Hypothalamus (tissue), 51 donors: ENCODE results near the gene DIRAS1.

ENCODE experiments used
- DNase-seq, 51 donors: peaks; one replicate each; lab custom pipeline; 2025; lab: John Stamatoyannopoulos, UW

The DIRAS1 gene

DNA sequence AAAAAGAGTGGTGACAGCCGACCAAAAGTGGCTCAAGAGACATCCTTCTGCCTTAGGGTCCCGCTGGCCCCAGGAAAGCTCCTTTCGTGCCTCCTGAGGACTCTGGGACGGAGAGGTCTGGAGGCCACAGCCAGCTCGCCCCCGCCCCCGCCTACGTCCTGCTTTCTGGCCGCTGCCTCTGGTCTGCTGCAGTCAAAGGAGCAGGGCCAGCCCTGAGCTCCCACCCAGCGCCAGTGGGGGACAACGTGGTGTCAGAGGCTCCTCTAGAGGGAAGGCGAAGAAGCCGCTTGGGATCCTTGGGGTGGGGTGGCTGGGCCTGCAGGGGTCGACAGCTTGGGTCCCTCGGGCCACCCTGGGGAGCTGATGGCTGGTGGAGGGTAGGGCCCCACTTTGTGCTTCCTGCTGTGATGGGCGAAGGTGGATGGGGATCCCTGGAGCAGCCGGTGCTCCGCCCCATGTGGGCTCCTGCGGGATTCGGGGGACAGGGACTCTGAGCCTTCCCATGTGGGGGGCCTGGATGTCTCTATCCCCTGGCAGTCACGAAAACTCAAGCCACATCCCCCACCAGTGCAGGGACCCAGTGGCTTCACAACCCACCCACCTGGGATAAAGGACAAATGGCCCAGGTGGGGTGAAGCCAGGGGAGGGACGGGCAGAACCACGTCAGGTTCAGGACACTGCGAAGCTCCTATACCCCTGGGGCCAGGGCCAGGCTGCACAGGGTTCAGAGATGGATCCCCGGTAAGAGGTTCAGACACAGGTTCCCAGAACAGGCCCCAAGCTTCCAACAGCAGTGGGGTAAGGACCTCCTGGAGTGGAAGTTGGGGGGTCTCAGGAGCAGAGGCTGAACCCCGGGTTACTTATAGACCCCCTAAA, 9.0 kb upstream of the DIRAS1 start:
- no peak for DNase-seq

DNA sequence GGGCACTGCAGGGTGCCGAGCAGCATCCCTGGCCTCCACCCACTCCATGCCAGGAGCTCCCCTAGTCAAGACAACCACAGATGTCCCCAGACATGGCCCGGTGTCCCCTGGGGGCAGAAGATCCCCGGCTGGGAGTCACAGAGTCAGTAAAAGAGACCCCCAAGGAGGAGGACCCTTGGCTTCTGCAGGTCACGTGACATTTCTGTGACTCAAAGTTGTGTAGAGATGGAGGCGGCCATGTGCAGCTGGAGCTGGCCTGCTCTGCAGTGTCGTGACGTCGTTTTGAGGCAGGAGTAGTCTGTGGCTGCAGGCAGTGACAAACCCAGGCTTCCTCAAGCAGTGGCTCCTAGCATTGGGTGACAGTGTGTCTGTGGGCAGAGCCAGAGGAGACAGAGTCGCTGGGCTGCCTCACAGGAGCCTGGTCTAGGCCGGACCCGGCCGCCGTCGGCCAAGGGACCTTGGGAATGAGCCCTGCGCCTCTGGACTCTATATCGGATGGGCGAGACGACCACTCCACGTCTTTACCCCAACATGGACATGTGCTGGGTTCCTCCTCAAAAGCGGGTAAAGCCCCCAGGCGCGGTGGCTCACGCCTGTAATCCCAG, 7.7 kb upstream of the DIRAS1 start:
- no peak for DNase-seq

DNA sequence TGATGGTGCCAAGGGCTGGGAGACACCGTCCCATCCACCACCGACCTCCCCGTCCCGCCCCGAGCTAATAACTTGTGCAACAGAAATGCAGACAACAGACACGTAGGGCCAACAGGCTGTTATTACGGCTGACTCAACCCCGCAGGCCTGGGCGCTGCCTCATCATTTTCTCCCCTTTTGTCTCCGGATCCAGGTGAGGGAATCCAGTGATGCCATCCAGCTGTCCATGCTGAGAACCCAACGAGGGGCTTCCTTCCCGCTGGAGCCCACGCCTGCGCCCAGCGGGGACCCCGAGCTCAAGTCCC, 6.4 kb upstream of the DIRAS1 start:
- DNase-seq = no peak

DNA sequence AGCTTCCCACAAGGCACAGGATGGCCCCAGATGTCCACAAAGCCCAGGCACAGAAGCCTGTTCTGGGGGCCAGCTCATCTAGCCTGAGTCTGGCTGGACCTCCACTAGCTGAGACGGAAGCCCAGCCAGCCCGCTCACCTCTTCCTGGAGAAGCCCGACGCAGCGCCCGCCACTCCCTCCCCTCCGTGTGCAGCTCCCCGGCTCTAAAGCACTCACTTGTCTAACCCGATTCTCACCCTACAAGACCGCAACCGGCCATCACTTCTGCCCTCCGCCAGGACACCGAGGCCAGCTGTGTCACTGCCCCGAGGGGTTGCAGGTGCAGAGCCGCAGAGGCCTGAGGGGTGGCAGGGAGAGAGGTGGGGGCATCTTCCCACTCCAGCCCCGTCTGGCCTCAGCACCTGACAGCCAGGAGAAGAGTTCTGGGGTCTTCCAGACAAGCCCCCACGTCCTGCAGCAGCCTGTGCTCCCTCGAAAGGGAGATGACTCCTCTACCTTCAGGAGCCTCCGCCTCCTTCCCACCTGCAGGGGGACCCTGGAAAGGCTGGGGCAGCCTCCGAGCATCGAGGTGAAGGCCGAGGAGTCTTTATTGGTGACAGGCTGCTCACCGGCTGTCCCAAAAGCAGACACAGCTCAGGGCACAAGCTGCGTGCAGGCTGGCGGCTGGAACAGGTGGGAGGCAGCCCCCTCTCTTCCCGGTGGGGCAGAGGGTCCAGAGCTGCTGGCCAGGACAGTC, 5.9 kb upstream of the DIRAS1 start:
- no peak for DNase-seq

DNA sequence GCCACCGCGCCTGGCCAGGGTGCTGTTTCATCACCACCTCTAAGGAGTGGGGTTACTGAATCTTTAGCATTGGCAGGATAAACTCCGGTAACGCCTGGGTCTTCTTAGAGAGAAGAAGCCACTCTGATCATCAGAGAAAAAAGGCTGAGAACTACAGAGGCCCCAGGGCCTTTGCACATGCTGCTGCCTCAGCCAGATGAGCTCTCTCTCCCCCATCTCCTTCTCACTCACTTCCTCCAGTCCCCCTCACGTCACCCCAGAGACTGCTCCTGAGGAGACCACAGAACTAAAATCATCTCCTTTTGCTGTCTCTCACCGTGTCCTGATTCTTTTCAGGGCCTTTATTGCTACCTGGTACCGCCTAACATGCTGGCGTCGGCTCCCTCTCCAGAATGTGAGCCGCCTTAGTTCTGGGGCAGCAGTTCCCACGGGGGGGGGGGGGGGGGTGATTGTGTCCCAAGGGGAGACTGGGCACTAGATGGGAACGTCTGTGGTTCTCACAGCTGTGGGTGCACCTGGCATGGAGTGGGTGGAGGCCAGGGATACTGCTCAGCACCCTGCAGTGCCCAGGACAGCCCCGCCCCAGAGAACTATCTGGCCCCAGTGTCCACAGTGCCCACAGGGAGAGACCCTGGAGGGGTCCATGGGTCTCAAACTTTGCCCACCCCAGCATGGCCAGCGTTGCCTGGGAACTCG, 5.1 kb upstream of the DIRAS1 start:
- no peak for DNase-seq

DNA sequence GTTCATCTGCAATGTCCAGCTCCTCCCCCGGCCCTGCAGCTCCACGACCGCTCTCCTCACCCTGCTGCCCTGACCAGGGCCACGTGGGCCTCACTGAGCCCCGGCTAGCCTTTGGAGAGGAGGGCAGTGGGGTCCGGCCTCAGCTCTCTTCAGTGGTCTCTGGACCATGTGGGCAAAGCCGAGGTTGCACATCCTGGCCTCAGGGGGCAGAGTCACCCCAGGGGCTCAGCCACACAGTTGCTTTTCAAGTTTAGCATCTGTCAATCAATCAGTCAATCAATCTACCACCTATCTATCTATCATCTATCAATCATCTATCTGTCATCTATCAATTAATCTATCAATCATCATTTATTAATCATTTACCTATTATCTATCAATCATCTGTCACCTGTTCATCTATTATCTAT, 3.0 kb upstream of the DIRAS1 start:
- no peak for DNase-seq

DNA sequence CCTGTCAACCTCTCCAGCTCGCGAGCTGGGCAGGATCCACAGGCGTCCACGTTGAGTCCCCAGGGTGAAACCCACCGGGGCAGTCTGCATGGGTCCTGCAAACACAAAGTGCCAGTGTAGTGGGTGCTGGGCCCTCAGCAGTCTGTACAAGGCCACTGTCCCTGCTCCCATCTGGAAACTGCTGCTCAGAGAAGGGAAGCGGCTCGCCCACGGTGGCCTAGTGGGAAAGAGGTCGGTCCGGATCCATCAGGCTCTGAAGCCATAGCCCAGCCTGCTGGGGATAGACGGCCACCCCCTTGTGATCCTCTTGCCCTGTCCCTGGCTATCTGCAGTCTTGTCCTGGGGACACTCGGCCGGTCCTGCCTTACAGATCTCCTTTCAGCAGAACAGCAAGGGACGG, 2.6 kb upstream of the DIRAS1 start:
- DNase-seq = no peak

DNA sequence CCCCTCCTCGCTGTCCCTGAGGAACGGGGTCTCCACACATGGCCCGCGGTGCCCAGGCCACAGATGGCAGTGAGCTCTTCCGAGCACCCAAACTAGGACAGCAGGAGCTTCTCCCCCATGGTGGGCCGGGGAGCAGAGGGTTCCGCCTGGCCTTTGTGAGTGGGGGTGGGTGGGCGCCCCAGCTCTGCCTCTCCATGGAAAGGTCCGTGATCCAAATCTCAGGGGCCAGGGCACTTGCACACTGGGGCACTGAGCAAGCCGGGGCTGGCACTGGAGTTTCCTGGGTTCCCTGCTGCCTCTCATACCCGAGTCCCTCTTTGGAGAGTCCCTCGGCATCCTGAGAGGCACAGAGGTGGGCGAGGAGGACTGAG, 2.2 kb upstream of the DIRAS1 start:
- DNase-seq = no peak

DNA sequence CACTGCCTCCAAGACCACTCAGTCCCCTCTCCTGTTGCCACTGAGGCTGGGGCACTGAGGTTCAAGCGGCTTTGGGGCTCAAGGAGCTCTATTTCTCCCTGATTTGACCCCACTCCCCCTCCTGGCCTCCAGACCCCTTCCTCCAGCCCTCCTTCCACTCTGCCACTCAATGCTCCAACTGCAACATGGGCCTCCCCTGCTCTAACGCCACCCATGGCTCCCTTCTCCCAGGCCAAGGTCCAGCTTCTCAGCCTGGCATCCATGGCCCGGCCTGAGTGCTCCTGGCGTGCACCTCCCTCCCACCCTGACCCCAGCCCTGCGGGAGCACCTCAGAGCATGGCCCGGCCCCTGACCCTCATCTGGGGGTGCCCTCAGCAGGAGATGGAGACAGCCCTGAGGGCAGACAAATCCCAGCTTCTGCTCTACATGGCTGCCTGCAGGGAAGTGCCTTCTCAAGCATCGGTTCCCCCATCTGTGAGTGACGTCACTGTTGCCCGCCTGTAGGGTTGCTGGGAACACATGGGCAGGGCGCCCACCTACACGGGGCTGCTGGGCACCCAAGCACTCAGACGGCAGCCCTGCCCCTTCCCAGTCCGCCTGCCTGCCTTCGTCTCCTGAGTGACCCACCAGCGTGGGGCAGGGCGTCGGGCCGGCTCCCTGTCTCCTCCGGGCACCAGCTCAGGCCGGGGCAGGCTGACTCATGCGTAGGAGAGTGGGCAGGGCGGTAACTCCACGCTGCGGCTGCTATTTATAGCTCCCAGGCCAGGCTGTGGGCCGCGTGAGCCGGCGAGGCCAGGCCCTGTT, 1.6 kb upstream of the DIRAS1 start:
- DNase-seq = peak in 22 of 51 donors; percentile 11 to 78 (median 42)

DNA sequence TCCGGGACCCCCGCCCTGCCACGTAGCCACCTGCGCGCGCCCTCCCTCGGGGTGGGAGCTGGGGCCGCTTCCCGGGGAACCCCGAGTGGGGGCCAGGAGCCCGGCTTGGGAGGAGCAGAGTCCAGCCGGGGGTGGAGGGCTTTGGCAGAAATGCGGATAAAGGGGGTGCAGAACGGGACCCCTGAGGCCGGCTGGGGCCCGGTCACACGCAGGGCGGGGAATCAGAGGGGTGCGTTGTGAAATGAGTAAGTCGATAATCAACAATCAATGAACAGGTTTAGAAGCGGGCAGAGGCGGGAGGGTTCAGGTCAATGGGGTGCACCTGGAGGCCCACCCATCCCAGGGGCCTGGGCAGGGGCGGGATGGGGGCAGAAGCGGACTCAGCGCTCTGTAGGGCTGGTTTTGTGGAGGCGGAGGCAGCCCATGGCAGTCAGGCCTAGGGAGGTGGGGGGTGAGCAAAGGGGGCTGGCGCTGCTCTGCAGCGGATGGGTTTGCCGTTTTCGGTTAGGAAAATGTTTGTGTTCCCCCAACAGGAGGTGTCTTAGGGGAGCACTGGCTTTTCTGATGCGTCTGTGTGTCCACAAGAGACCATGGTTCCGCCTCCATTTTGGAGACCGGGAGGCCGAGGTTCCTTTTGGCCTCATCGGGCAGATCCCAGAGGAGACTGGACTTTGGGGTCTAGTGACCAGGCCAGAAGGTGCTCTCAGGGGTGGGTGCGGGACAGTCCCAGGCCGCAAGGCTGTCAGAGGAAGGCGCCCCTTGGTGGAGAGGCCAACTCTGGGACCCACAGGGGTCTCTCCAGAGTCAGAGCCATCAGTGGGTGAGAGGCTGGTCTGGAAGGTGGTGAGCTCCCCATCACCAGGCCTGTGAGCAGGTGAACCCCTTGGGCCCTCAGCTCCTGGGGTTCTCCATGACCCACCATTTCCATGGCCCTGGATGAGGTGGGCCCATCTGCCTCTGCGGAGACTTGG, 683 bp upstream of the DIRAS1 start:
- DNase-seq = peak in 1 of 51 donors; percentile 9

DNA sequence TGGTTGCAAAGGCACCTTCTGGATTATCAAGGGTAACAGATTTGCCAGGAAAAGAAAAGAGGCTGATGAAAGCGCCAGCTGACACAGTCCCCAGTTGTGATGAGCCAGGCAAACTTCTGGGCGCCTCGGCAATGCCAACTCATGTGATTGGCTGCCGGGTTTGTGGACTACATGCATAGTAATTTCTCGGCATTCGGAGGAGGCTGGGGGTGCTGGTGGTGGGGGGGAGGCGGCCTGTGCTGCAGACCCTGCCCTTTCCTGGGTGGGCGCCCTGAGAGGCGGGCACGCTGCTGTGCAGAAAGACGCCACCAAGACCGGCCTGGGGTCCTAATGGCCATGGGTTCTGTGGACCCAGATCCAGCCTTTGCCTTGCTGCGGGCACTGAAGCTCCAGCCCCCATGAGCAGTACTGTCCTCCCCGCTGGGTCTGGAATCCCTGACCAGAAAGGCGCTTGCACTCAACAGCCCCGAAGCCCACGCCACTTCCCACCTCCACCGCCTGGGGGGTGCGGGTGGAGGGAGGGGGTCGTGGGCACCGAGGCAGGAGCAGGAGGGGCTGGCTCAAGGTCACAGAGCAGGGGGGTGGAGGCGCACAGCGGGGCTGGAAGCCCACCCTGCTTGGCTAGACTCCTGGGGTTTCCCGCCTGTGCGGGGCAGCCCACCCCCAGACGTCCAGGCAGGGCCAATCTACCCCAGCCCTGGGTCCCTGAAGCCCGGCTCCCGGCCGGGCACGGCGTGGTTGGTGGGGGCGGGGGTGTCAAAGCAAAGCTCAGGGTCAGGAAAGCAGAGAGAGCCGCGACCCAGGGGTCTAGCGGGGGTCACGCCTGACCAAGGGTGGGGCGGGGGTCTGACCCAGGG, 1.0 kb downstream of the DIRAS1 start:
- DNase-seq = peak in 27 of 51 donors; percentile 8 to 69 (median 24)

DNA sequence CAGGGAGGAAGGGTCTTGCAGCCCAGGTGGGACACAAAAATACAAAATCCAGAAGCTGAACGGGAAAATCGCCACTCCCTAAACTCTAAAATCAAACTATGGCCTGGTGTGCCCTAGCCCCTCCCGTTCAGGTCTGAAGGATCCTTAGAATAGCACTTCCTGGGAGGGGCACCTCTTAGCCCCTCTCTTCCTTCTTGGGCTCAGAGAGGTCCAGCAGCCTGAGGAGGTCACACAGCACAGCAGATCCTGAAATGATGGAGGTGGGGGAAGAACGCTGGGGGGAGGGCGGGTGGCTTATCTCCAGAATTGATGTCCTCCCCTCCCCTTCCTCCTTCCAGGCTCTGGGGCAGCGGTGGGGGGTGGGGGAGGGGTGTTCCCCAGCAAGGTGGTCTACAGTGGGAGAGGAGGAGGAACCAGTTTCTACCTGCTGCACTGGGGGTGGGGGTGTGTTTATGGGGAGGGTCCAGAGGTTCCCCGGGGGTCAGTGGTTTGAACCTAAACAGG, 1.9 kb downstream of the DIRAS1 start:
- no peak for DNase-seq

DNA sequence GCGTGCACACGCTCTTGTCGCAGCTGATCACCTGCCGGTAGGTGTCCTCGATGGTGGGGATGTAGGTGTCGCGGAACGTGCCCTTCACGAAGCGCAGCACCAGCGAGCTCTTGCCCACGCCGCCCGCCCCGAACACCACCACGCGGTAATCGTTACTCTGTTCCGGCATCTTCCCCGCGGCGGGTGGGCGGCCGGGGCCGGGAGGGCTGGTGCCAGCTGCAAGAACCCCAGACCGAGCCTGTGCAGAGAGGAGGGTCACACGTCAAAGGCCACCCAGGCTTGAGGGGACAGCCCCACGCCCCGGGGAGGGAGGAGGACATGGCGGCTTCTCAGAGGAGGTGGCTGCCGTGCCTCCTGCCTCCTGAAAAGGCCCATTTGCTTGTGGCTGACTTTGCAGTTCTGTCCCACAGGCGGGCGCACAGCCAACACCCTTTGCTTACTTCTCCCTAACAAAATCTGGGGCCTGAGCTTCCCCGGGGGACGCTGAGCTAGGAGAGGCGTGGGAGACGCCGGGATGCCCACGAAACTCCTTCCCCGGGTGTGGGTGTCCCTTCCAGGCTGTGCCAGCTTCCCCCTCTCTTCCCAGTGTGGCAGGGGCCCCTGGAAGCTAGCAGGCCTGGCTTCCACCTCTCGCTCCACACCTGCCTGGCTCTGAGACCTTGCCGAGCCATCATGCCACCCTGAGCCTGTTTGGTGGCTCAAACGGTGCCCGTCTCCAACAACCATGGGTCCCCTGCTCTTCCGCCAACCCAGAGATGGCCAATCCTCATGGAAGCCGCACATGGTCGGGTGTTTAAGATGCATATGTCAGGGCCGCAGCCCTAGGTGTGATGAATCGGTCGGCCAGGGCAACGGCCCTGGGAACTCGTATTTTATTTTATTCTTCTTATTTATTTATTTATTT, 3.3 kb downstream of the DIRAS1 start:
- no peak for DNase-seq

DNA sequence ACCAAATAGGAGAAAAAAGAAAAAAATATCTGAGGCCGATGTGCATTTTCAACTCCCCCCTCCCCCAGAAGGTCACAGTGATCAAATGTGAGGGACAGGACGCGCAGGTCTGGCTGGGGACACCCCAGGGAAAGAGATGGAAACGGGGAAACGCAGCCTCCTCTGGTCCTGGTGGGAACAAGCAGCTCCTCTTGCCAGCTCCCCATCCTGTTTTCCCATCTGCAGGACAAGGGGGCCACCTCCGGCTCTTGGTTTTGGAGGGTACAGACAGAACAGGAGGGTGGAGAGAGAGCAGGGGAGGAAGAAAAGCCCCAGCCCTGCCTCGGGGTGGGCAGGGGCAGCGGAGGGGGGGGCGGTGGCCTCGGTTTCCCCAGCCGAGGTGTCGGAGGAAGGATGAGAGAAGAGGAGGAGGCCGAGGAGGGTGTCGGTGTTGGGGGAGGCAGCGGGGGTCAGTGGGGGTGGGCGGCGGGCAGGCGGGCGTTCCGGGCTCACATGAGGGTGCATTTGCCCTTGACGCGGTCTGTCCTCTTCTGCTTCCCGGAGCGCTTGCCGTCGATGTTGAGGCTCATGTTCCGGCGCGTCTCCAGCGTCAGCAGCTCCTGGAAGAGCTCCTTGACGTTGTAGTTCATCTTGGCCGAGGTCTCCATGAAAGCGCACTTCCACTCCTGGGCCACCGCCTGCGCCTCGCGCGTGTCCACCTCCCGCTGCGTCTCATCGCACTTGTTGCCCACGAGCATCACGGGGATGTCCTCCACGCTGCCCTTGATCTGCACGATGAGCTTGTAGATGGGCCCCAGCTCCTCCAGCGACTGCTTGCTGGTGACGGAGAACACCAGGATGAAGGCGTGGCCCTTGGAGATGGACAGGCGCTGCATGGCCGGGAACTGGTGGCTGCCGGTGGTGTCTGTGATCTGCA, 4.2 kb downstream of the DIRAS1 start:
- DNase-seq = no peak

DNA sequence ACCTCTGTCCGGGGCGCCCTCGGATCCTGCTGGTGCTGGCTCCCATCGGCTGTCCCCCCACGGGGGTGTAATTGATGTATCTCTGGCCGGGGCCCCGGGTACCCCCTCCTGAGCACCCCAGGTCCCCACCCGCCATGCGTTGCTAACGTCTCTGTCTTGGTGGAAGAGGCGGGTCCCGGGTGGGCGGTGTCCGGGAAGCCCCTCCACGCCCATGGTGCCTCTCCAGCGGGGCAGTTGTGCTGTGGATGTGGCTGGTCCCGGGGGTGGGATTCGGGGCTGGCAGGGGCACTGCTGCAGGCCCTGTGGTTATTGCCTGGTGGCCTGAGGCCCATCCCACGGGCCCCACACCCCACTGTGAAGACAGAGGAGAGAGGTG, 4.9 kb downstream of the DIRAS1 start:
- no peak for DNase-seq
